HG03442 (cell line): ENCODE data around the gene LRRIQ1.
"Not testable (repeated sequence)": the region's sequence is repeated elsewhere in the genome, so short reads cannot be mapped to it uniquely, and the experiment has no call there.

Experiments used
- ATAC-seq: cut with Tn5 transposase; IDR thresholded peaks from one replicate; pipeline ENCODE4 v1.9.1; 2021; ENCODE audit warnings: mild to moderate bottlenecking, moderate library complexity; ENCODE audit not compliant: unreplicated experiment

Gene LRRIQ1

DNA sequence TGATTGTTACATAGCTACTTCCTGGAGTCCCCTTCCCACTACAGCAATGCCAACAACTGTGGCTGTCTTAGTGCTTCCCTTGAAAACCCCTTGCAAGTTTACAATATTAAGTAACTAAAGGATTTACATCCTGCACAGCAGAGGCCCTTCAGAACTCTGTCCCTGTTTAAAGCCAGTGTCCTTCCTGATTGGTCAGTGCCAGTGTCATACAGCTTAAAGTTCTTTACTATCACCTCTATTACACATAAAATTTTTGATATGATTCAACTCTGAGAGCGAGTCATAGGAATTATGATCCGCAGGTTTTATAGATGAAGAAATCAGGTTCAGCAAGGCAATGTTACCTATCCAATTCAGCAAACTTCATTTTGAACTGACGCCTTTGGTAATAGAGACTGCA, 152.5 kb downstream of the LRRIQ1 start:
- no peak for ATAC-seq

DNA sequence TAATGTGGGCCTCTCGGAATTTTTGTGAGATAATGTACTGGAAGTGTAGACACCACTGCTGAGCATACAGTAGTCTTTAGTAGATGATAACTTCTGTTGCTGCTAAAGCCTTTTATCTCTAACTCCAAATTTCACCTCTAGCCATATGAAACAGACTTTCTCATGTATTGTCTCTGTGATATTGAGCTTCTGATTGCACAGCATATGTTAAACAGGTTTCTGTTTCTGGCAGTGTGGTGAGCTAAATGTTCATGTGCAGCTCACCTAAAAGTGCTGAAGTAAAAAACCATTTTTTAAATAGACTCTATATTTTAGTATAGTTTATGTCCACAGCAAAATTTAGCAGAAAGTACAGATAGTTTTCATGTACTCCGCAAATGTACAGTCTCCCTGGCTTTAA, 154.6 kb downstream of the LRRIQ1 start:
- no peak for ATAC-seq

DNA sequence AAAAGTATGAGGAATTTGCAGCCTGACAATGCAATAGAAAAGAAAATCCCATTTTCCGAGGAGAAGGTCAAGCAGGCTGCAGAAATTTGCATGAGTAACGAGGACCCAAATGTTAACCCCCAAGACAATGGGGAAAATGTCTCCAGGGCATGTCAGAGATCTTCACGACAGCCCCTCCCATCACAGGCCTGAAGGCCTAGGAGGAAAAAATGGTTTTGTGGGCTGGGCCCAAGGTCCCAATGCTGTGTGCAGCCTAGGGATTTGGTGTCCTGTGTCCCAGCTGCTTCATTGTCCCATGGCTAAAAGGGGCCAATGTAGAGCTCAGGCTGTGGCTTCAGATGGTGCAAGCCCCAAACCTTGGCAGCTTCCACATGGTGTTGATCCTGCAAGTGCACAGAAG, 167.7 kb downstream of the LRRIQ1 start:
- not testable (repeated sequence) for ATAC-seq

DNA sequence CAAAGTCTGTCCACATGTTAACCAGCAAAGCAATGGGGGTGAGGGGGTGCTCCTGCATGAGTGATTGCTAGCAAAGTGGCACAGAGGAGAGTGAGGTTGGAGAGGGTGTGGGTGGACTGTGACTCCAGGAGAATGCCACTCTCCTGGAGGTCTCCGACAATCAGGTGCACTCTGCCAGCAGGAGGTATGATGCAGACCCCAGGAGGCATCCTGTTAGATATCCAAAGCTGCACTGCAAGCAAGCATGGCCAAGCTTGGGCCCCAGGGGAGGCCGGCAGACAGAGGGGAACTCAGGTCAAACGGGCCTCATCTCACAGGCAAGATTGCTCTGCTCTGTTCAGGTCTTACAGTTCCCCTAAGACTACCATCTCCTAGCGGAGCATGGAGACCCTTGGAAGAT, 170.4 kb downstream of the LRRIQ1 start:
- no peak for ATAC-seq

DNA sequence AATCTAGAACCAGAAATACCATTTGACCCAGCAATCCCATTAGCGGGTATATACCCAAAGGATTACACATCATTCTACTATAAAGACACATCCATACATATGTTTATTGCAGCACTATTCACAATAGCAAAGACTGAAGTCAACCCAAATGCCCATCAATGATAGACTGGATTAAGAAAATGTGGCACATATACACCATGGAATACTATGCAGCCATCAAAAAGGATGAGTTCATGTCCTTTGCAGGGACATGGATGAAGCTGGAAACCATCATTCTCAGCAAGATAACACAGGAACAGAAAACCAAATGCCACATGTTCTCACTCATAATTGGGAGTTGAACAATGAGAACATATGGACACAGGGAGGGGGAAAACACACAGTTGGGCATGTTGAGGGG, 188.2 kb downstream of the LRRIQ1 start:
- not testable (repeated sequence) for ATAC-seq

DNA sequence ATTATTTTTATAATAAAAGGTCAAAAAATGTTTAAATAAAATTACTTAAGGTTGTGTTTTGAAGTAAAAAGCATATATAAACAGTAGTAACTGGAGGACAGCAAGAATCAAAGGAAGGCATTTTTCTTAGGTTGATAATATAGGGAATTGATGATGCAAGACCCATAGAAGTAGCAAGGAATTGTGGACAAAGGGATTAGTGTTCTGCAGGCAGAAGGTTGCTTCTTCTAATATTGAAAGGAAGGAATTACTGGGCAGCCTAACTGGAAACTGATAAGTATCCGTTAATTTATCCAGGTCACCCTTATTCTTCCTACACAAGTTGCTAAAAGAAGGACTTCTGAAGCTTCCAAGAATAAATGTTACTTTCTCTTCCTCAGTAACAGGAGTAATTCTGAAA, 189.3 kb downstream of the LRRIQ1 start:
- ATAC-seq = no peak

DNA sequence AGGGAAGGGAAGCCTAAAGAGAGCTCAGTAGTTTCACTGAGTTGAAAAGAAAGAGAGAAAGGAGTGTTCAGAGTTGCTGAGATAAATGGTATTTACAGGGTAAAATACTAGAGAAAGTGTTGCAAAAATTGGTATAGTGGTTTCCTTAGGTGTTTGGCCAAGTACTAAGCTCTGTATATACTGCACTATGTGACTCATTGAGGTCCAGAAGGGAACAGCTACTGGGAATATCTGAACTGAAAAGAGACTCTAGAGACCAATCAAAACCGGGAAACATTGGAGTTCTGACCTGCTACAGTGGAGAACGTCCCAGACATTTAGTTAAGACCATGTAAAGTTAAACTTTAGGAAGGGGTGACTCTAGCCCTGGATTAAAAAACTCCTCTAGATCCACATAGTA, 201.2 kb downstream of the LRRIQ1 start:
- no peak for ATAC-seq

DNA sequence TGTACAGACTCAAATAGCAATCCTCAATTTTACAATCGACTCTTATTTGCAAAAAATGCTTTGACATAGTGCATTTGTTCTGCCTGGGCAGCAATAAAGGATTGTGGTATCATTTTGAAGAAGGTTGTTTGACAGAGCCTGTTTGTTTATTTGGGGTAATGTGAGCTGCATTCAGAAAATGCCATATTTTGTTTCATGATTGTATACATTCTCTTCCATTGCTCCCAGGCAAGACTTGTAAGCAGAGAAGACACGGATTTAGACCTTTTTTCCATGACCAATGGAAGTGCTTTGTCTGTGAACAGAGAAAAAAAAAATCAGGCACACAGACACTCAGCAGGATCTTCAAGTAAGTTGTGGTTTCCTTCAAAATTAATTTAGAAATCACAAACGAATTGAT, 208.4 kb downstream of the LRRIQ1 start:
- ATAC-seq = no peak

DNA sequence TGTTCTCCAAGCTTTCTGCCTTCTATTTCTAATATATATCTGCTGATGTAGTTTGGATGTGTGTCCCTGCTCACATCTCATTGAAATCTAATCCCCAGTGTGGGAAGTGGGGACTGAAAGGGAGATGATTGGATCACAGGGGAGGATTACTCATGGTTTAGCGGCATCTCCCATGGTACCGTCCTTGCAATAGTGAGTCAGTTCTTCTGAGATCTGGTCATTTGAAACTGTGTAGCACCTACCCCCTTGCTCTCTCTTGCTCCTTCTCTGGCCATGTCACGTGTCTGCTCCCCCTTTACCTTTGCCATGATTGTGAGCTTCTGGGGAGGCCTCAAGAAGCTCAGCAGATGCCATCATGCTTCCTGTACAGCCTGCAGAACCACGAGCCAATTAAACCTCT, 217.7 kb downstream of the LRRIQ1 start:
- ATAC-seq = no peak

DNA sequence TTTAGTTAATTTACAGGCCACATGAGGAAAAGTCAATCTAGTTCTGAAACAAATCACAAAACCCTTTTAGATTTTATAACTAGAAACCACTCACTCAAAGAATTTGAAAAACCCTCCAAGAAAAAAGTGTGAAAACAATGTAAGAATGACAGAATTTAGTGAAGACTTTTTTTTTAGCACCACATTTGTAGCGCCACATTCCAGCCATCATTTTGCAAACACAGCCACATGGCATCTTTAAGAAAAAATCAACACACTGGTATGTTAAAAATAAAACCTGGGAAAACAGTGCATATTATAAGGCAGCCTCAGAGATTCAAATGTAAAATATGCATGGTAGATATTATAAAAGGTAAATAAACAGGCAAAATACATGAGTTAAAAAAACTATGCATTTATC, 221.5 kb downstream of the LRRIQ1 start:
- no peak for ATAC-seq

DNA sequence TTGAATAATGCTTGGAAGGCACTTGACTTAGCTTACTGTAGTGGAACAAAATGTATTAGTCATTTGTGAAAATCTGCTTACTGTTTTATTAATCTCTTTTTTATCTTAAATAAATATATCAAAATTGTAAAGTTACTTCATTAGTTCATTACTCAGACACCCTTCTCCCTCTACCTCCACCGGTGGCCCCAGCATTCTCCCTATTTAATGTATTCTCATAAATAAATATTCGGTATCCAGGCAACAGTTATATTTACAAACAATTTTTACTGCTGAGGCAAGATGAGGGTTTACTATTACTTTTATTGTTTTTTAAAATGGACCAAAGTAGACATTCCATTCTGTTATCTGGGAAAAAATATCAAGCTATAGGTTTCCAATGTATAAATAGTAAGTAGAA, 224.3 kb downstream of the LRRIQ1 start:
- no peak for ATAC-seq

DNA sequence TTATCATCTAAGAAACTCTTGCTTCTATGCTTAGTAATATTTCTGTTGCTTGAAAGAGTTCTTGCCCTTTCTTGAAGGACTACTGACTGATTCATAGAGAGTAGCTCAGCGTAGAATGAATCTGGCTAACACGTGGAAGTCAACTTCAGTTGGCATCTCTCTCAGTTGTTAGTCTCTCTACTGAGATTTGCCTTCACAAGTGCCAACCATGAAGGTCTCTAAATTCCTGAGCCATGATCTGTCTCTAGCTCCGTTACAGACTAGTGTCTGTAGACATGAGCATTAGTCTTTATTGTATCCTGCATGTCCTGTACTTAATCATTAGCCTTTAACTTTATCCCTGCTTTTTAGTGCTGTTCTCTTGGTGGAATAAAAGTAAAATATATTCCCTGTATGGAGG, 224.7 kb downstream of the LRRIQ1 start:
- ATAC-seq = no peak

DNA sequence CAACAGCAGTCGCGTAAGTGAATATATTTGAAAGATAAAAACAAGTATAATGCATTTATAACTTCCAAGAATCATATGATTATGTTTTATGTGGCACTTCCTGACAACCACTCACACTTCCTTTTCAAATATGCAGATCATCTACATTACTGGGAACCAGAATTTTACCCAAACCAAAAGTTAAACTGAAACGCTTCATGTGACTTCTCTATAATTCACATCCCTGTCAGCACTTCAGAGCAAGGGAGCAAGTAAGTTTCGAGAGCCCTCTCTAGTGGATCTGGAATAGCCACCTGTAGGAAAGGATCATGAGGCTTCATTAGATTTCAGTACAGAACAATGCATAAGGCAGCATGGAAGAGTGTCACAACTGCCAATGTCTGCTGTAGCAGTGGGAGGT, 230.2 kb downstream of the LRRIQ1 start:
- no peak for ATAC-seq

DNA sequence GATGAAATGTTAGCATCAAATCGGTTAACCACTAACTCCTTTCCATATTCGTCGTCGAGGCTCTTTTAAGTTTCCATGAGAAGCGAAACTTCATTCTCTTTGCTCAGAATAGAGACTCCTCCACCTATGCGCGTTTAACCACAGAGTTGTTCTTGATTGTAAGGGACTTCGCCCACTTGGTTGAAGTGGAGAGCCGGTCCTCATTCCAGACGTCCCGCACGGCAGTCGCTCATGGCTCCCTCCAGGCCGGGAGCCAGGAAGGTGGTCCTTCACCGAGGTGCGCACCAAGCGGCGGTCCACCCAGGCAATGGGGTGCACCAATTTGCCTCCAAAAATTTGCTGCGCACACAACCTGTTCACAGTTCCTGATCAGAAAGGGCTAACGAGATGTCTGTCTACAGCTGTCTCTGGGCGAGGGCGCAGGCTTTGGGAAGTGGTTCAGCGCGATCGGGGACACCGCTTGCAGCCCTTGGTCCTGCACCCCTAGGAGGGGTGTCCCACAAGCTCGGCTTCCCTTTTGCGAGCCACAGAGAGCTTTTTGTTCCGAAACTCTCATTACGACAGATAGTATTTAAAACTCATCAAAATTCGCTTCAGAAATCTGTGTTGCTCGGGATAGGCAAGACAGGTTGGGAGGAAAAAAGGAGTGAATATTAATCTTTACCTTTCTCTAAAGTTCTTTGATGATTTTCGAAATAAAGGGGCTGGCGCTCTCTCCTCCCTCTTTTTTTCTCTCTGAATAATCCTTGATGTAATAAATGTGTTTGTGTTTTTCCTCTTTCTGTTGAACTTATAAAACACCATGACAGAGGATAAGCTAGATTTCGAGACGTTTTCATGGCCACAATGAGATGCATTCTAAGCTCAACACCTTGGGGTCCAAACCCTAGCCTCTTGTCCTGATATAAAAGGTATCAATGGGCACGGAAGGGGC, 237.5 kb downstream of the LRRIQ1 start:
- ATAC-seq = peak; percentile 80

DNA sequence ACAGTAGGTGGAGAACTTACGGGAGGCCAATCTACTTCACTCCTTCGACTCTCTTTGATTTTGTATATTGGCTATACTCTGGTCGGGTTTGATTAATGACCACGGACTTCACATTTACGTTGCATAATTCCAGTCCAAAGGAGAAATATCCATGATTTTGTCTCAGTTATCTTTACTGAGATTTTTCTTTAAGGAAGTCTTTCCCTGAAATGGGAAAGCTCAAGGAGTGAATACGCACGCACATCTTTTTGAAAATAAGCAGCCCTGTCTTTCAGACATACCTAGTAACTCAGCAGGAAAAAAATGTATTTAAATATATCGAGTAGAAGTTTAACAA, 238.1 kb downstream of the LRRIQ1 start:
- ATAC-seq = no peak

DNA sequence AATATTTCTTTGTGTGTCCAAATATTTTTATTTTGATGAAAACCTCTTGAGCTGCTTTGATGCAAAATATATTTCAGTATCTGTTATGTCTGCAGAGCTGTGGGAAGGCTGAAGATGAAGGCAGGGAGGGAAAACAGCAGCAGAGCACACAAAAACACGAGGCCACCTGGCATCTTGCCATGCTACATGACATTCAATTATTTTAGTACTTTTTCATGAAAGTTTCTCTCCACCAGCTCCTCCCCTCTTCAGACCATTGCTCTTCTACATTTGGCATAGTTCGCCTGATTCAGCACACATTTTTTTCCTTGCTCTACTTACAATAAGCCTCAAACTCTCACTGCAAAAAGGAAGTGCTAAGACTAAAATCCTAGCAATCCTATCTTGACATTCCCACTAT, 239.2 kb downstream of the LRRIQ1 start:
- ATAC-seq = no peak

DNA sequence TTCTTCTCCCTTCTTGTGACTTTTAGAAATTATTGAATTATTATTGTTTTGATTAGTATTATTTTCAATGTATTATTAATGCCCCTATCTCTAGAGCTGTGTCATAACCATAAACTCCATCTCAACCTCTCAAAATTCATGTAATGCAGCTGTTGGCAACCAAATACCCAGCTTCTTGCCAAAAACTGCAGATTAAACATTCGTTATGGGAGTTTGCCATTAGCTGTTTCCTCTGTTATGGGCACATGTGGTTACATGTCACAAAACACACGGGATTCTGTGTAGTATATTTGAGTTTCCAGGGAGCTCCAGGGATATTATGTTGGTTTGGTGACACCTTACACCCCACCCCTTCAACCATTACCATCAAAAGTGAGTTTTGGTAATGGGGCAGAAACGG, 241.0 kb downstream of the LRRIQ1 start:
- ATAC-seq = no peak

DNA sequence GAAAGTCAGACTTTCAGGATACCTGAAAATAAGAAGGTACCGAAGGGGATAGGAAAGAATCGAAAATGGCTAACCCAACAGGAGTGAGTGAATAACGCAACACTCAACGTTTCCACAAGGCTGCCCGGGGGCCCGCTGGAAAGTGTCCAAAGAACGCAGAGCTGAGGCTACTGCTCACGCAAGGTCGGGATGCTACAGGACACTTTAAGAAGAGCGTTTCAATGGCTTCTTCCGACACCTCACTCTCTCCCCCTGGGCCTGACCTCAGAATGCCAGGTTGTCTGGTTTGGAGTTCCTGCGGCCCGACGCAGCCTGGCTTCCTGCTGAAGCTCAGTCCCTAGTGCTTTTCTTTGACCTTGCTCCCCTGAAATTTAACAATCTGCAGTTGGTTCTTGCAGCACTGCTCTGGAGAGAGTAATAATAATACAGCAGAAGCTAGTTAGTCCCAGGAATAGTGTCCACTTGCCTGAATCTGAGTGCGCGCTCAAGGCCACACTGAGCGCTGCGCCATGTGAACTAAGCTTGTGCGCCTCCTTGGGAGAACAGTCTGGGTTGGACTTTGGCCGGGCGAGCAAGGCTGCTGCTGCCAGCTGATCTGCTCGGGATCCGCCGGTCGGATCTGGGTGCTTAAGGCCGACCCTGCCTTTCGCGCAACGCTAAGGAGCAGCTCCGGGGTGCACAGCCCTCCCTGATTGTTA, 241.9 kb downstream of the LRRIQ1 start:
- no peak for ATAC-seq

DNA sequence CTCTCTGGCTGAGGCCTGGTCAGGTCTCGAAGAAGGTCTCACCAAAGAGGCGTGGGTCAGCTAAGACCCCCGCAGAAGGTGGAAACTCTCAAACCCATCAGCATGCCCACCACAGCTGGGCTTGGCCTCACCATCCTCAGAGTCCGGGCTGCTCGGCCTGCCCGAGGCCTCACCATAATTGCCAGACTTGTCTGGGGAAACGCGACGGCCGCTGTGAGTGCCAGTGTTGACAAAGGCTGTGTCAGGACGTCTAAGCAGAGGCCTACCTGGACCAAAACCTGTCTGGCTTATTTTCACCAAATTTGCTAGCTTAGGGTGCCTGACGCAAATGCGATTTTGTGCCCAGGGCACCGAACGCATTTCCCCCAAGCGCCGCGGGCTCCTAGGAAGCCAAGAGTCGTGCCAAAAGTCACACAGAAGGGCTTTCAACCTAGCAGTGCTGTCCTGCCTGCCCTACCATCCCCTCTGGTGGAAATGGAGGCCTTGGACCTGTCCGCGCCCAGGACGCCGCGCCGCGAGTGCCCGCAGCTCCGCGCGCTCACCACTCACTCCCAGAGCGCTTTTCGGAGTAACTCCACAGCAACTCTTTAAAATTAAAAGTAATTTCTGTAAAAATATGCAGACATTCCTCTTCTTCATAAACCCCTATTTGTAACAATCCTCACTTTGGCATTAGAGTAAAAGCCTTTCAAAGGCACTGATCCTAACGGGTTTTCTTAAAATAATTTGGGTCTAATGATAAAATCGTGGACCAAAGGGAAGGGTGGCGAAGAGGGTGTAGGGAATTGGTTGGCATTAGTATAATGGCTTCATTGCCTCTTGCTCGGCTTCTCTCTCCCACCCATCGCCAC, 242.7 kb downstream of the LRRIQ1 start:
- ATAC-seq = no peak

DNA sequence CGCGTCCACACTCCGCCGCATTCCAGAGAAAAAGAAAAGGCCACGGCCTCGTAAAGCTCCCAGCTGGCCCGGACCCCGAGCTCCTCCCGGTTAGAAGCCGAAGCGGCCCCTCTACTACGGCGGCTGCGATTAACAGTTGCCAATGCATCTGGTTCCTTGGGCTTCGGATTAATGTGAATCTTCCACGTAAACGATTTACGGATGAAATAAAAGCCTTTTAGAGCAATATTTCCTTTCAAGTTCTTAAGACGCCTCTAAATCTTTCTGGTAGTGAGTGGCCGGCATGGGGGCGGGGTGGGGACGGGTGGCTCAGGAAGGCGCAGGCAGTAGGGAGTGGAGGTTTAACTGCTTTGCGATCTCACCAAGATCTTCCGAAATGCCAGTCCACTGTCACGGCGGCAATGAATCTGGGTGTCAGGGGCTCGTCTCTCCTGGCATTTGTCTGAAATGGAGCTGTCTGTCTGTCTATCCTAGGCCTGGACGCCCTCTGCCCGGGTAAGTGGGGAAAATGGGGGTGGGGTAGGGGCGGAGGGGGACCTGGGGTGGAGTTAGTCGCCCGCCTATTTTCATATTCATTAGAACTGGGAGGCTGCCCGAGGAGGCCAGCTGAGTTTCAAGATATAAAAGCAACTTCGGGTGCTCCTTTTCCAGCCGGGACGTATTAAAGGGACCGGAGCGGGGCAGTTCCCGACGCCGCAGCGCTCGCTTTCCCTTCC, 243.5 kb downstream of the LRRIQ1 start:
- ATAC-seq = no peak
